Sigmoid colon (tissue), 7 donors: ENCODE measurements around the gene PRR30. TPM values are rescaled to one million over a fixed set of nuclear protein-coding genes. Genes with fewer than 3 reads are reported as not detected.

Experiments used
- DNase-seq: peaks from one replicate; pipeline ENCODE4 v3.0.0-alpha.2; 2019
- H3K27ac ChIP-seq, 4 donors: fragments of 200-600 bp; sonication (generic); one replicate each; pipeline ENCODE4 v1.5.1; 2016 to 2019; ENCODE audit warnings: mild to moderate bottlenecking in 1 of 4
- H3K27me3 ChIP-seq, 3 donors: fragments of 200-600 bp; sonication (generic); one replicate each; pipeline ENCODE4 v1.5.1; 2019; ENCODE audit warnings: mild to moderate bottlenecking in 1 of 3
- H3K36me3 ChIP-seq, 4 donors: fragments of 200-600 bp; sonication (generic); one replicate each; pipeline ENCODE4 v1.5.1; 2016 to 2019
- H3K4me1 ChIP-seq, 4 donors: fragments of 200-600 bp; sonication (generic); one replicate each; pipeline ENCODE4 v1.5.1; 2017 to 2019
- H3K4me3 ChIP-seq, 4 donors: fragments of 200-600 bp; sonication (generic); one replicate each; pipeline ENCODE4 v1.5.1; 2017 to 2019; ENCODE audit warnings: mild to moderate bottlenecking in 2 of 4, moderate library complexity in 1 of 4
- H3K9me3 ChIP-seq, 4 donors: fragments of 200-600 bp in 3 of 4; sonication (generic) in 3 of 4; one replicate each; pipeline versions ENCODE4 v1.5.1 to v1.6.1; 2013 to 2019
- CTCF ChIP-seq, 4 experiments: fragments of 450-650 bp in 3 of 4; fragments of 200-600 bp in 1 of 4; IDR thresholded peaks; one replicate each; pipeline ENCODE4 v1.5.1; 2016 to 2019; ENCODE audit warnings: antibody characterized with exemption in 4 of 4, mild to moderate bottlenecking in 3 of 4, moderate library complexity in 2 of 4
- EP300 ChIP-seq, 4 donors: sonication (generic); formaldehyde crosslinking; IDR thresholded peaks; one replicate each; pipeline ENCODE4 v1.6.1; 2017; ENCODE audit warnings: antibody characterized with exemption in 4 of 4
- POLR2A ChIP-seq, 2 donors: fragments of 450-650 bp; IDR thresholded peaks; one replicate each; pipeline ENCODE4 v1.6.1; 2016; ENCODE audit warnings: antibody characterized with exemption in 2 of 2, mild to moderate bottlenecking in 2 of 2, moderate library complexity in 2 of 2
- POLR2AphosphoS5 ChIP-seq, 4 donors: sonication (generic); formaldehyde crosslinking; IDR thresholded peaks; one replicate each; pipeline ENCODE4 v1.6.1; 2017; ENCODE audit warnings: antibody characterized with exemption in 4 of 4
- WGBS, 2 donors: extraction: QIAGEN DNeasy Blood & Tissue Kit; methylation state at CpG; one replicate each; pipeline ENCODE4 v1.1.7; 2013; 5-methylcytosine and 5-hydroxymethylcytosine counted together
- intact Hi-C: fragments of 100-400 bp; cut with DNase I; formaldehyde crosslinking; loops from one replicate; pipeline ENCODE4 v1.15.1; 2023
- polyA plus RNA-seq, 3 donors: library from polyadenylated mRNA; stranded (reverse); fragments of 200-250 nt; gene quantifications; one replicate each; pipeline ENCODE4 v1.2.3, GENCODE V29; 2013
- total RNA-seq, 4 donors: library from RNA; depleted of rRNA; stranded (reverse); fragments of >200 nt; gene quantifications; one replicate each; pipeline ENCODE4 v1.1.0, GENCODE V29; 2016
- donor health status: healthy with polysubstance abuse.
- donor health status: Bipolar disorder and iron deficiency.
- donor health status: healthy.

Gene PRR30
- total and polyA plus RNA-seq, 7 donors: not detected

- intact Hi-C loops: no loop called here
- no peak for TF ChIP-seq POLR2AphosphoS5 (IDR thresholded peaks at IDR 0.05)
- no peak for TF ChIP-seq CTCF (IDR thresholded peaks at IDR 0.05)
- WGBS, 2 donors: 87 to 92% methylated on average over 8 of the region's 8 CpGs
Observed at GRCh38 chr2:27164960-27165763, 26.0 kb upstream of the PRR30 start.

GRCh38 chr2:27162151-27163121 lies 23.2 kb upstream of the PRR30 start:
- TF ChIP-seq POLR2A (IDR thresholded peaks at IDR 0.05) (no peak), POLR2AphosphoS5 (IDR thresholded peaks at IDR 0.05) (no peak), EP300 (IDR thresholded peaks at IDR 0.05) (no peak), CTCF (IDR thresholded peaks at IDR 0.05) (no peak)
- 82 to 88% methylated on average over 15 of the region's 15 CpGs for WGBS, 2 donors
- Histone ChIP-seq H3K4me3 (no peak overlapping the region), H3K27me3 (peaks cover 0 to 5% (median 0%) of the 10 kb centered on the region in 3 donors), H3K4me1 (no peaks in the 10 kb centered on the region), H3K36me3 (no peaks in the 10 kb centered on the region), H3K9me3 (no peaks in the 10 kb centered on the region), H3K27ac (no peak overlapping the region)
- intact Hi-C loops: no loop called here
- DNase-seq: no peak

More at GRCh38 chr2:27164960-27165763, 26.0 kb upstream of the PRR30 start:
- H3K4me1 ChIP-seq: no peaks in the 10 kb centered on the region
- H3K9me3 ChIP-seq: no peaks in the 10 kb centered on the region
- H3K27ac ChIP-seq: no peak overlapping the region
- H3K36me3 ChIP-seq: no peaks in the 10 kb centered on the region
- DNase-seq: no peak
- no peak overlapping the region for H3K4me3 ChIP-seq
- peaks cover 0 to 5% (median 0%) of the 10 kb centered on the region in 3 donors for H3K27me3 ChIP-seq

DNA sequence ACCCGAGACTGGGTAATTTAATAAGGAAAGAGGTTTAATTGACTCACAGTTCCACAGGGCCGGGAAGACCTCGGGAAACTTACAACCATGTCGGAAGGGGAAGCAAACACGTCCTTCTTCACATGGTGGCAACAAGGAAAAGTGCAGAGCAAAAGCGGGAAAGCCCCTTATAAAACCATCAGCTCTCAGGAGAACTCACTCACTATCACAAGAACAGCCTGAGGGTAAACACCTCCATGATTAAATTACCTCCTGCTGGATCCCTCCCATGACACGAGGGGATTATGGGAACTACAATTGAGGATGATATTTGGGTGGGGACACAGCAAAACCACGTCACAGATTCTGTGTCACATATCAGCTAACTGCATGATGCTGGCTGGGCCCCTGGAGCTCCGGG lies 21.0 kb upstream of the PRR30 start:
- H3K4me3 ChIP-seq: no peak overlapping the region
- TF ChIP-seq POLR2AphosphoS5 (IDR thresholded peaks at IDR 0.05) (no peak), CTCF (IDR thresholded peaks at IDR 0.05) (no peak), EP300 (IDR thresholded peaks at IDR 0.05) (no peak)
- 75 to 84% methylated on average over 9 of the region's 9 CpGs for WGBS, 2 donors

GRCh38 chr2:27159271-27159670 lies 20.1 kb upstream of the PRR30 start:
- no peaks in the 10 kb centered on the region for H3K36me3 ChIP-seq
- peaks cover 0 to 5% (median 0%) of the 10 kb centered on the region in 3 donors for H3K27me3 ChIP-seq
- H3K9me3 ChIP-seq: no peaks in the 10 kb centered on the region
- intact Hi-C loops: no loop called here
- DNase-seq: no peak
- H3K4me3 ChIP-seq: no peak overlapping the region
- H3K27ac ChIP-seq: no peak overlapping the region
- no peaks in the 10 kb centered on the region for H3K4me1 ChIP-seq
- TF ChIP-seq POLR2A (IDR thresholded peaks at IDR 0.05): no peak
- no peak for TF ChIP-seq POLR2AphosphoS5 (IDR thresholded peaks at IDR 0.05)
- TF ChIP-seq EP300 (IDR thresholded peaks at IDR 0.05): no peak
- TF ChIP-seq CTCF (IDR thresholded peaks at IDR 0.05): no peak
- 84 to 85% methylated on average over 6 of the region's 6 CpGs for WGBS, 2 donors

More for the DNA sequence above, 21.0 kb upstream of the PRR30 start:
- Histone ChIP-seq H3K27ac (no peak overlapping the region), H3K36me3 (no peaks in the 10 kb centered on the region), H3K9me3 (no peaks in the 10 kb centered on the region), H3K27me3 (peaks cover 0 to 5% (median 0%) of the 10 kb centered on the region in 3 donors), H3K4me1 (no peaks in the 10 kb centered on the region)
- intact Hi-C loops: no loop called here
- DNase-seq: no peak
